ENCODE measurements around the gene PHACTR3.

The PHACTR3 gene

GRCh38 chr20:59688999-59689398 lies 84.7 kb downstream of the PHACTR3 start:
- H3K9ac ChIP-seq (ENCODE audit: low read length) = no peak overlapping the region
- H2BK120ac ChIP-seq (ENCODE audit: low read depth, low read length) = no peak overlapping the region
- no peak overlapping the region for H2BK5ac ChIP-seq (ENCODE audit: low read length)
- H3K27me3 ChIP-seq (ENCODE audit: insufficient read depth, low read length, poor library complexity) = no peaks in the 10 kb centered on the region
- H3K4me2 ChIP-seq (ENCODE audit: low read length) = no peak overlapping the region
- no peak overlapping the region for H2AK5ac ChIP-seq (ENCODE audit: low read length)
- H3K36me3 ChIP-seq (ENCODE audit: control insufficient read depth, insufficient read depth, low read length) = no peaks in the 10 kb centered on the region
- no peak for DNase-seq
- no peaks in the 10 kb centered on the region for H3K4me1 ChIP-seq (ENCODE audit: control insufficient read depth, low read depth, low read length)
- no CpG with 5 or more reads among the region's 7 CpGs for WGBS (ENCODE audit: extremely low coverage, insufficient coverage, low lambda C conversion rate)
- no peaks in the 10 kb centered on the region for H3K79me2 ChIP-seq (ENCODE audit: control insufficient read depth, insufficient read depth, low read length)
- H4K5ac ChIP-seq (ENCODE audit: low read length) = no peak overlapping the region
- no peak overlapping the region for H3K23ac ChIP-seq (ENCODE audit: low read length)
- no peaks in the 10 kb centered on the region for H3K79me1 ChIP-seq (ENCODE audit: low read length)
- no peak overlapping the region for H3K56ac ChIP-seq (ENCODE audit: low read length)
- no peak overlapping the region for H3K4ac ChIP-seq (ENCODE audit: low read depth, low read length)
- H3K27ac ChIP-seq (ENCODE audit: low read depth, low read length) = no peak overlapping the region
- no peak overlapping the region for H4K8ac ChIP-seq (ENCODE audit: low read depth, low read length)
- no peak overlapping the region for H2BK15ac ChIP-seq (replicated peaks; ENCODE audit: low read depth)
- H3K4me3 ChIP-seq (ENCODE audit: low read length) = no peak overlapping the region
- H3K18ac ChIP-seq (ENCODE audit: low read length) = no peak overlapping the region

- Histone ChIP-seq H3K4me1 (ENCODE audit: control insufficient read depth, low read depth, low read length) (no peaks in the 10 kb centered on the region), H3K23ac (ENCODE audit: low read length) (no peak overlapping the region)
- WGBS (ENCODE audit: extremely low coverage, insufficient coverage, low lambda C conversion rate) = no CpG with 5 or more reads among the region's 4 CpGs
Measured at GRCh38 chr20:59690101-59690500, 85.8 kb downstream of the PHACTR3 start.

GRCh38 chr20:59690976-59691375 lies 86.6 kb downstream of the PHACTR3 start:
- Histone ChIP-seq H3K4me2 (ENCODE audit: low read length) (no peak overlapping the region), H3K4me3 (ENCODE audit: low read length) (no peak overlapping the region), H3K79me2 (ENCODE audit: control insufficient read depth, insufficient read depth, low read length) (no peaks in the 10 kb centered on the region), H3K56ac (ENCODE audit: low read length) (no peak overlapping the region), H2AK5ac (ENCODE audit: low read length) (no peak overlapping the region), H3K23ac (ENCODE audit: low read length) (no peak overlapping the region), H3K27ac (ENCODE audit: low read depth, low read length) (no peak overlapping the region), H2BK5ac (ENCODE audit: low read length) (no peak overlapping the region), H3K79me1 (ENCODE audit: low read length) (no peaks in the 10 kb centered on the region), H3K4me1 (ENCODE audit: control insufficient read depth, low read depth, low read length) (no peaks in the 10 kb centered on the region), H2BK15ac (replicated peaks; ENCODE audit: low read depth) (no peak overlapping the region), H3K9ac (ENCODE audit: low read length) (no peak overlapping the region), H3K27me3 (ENCODE audit: insufficient read depth, low read length, poor library complexity) (no peaks in the 10 kb centered on the region), H2BK120ac (ENCODE audit: low read depth, low read length) (no peak overlapping the region), H3K36me3 (ENCODE audit: control insufficient read depth, insufficient read depth, low read length) (no peaks in the 10 kb centered on the region), H3K4ac (ENCODE audit: low read depth, low read length) (no peak overlapping the region), H4K5ac (ENCODE audit: low read length) (no peak overlapping the region), H4K8ac (ENCODE audit: low read depth, low read length) (no peak overlapping the region), H3K18ac (ENCODE audit: low read length) (no peak overlapping the region)
- WGBS (ENCODE audit: extremely low coverage, insufficient coverage, low lambda C conversion rate) = no CpG with 5 or more reads among the region's 4 CpGs
- no peak for DNase-seq

More at GRCh38 chr20:59690101-59690500, 85.8 kb downstream of the PHACTR3 start:
- H3K36me3 ChIP-seq (ENCODE audit: control insufficient read depth, insufficient read depth, low read length) = no peaks in the 10 kb centered on the region
- no peaks in the 10 kb centered on the region for H3K27me3 ChIP-seq (ENCODE audit: insufficient read depth, low read length, poor library complexity)
- no peak overlapping the region for H3K4me3 ChIP-seq (ENCODE audit: low read length)
- no peak overlapping the region for H4K5ac ChIP-seq (ENCODE audit: low read length)
- DNase-seq = no peak
- H3K79me2 ChIP-seq (ENCODE audit: control insufficient read depth, insufficient read depth, low read length) = no peaks in the 10 kb centered on the region
- H3K79me1 ChIP-seq (ENCODE audit: low read length) = no peaks in the 10 kb centered on the region
- H4K8ac ChIP-seq (ENCODE audit: low read depth, low read length) = no peak overlapping the region
- no peak overlapping the region for H3K9ac ChIP-seq (ENCODE audit: low read length)
- H2BK15ac ChIP-seq (replicated peaks; ENCODE audit: low read depth) = no peak overlapping the region
- H2BK5ac ChIP-seq (ENCODE audit: low read length) = no peak overlapping the region
- H3K27ac ChIP-seq (ENCODE audit: low read depth, low read length) = no peak overlapping the region
- no peak overlapping the region for H3K4me2 ChIP-seq (ENCODE audit: low read length)
- no peak overlapping the region for H2AK5ac ChIP-seq (ENCODE audit: low read length)
- no peak overlapping the region for H2BK120ac ChIP-seq (ENCODE audit: low read depth, low read length)
- H3K56ac ChIP-seq (ENCODE audit: low read length) = no peak overlapping the region
- no peak overlapping the region for H3K18ac ChIP-seq (ENCODE audit: low read length)
- no peak overlapping the region for H3K4ac ChIP-seq (ENCODE audit: low read depth, low read length)

- Histone ChIP-seq H3K56ac (ENCODE audit: low read length) (no peak overlapping the region), H3K4me2 (ENCODE audit: low read length) (no peak overlapping the region), H4K5ac (ENCODE audit: low read length) (no peak overlapping the region), H3K4ac (ENCODE audit: low read depth, low read length) (no peak overlapping the region), H4K8ac (ENCODE audit: low read depth, low read length) (no peak overlapping the region), H2BK15ac (replicated peaks; ENCODE audit: low read depth) (no peak overlapping the region), H2BK5ac (ENCODE audit: low read length) (no peak overlapping the region), H3K4me1 (ENCODE audit: control insufficient read depth, low read depth, low read length) (no peaks in the 10 kb centered on the region), H3K79me2 (ENCODE audit: control insufficient read depth, insufficient read depth, low read length) (no peaks in the 10 kb centered on the region), H3K27me3 (ENCODE audit: insufficient read depth, low read length, poor library complexity) (no peaks in the 10 kb centered on the region), H3K36me3 (ENCODE audit: control insufficient read depth, insufficient read depth, low read length) (no peaks in the 10 kb centered on the region), H3K23ac (ENCODE audit: low read length) (no peak overlapping the region), H3K79me1 (ENCODE audit: low read length) (no peaks in the 10 kb centered on the region), H3K9ac (ENCODE audit: low read length) (no peak overlapping the region), H2AK5ac (ENCODE audit: low read length) (no peak overlapping the region), H3K18ac (ENCODE audit: low read length) (no peak overlapping the region), H2BK120ac (ENCODE audit: low read depth, low read length) (no peak overlapping the region), H3K27ac (ENCODE audit: low read depth, low read length) (no peak overlapping the region), H3K4me3 (ENCODE audit: low read length) (no peak overlapping the region)
- no peak for DNase-seq
- no CpG with 5 or more reads among the region's 3 CpGs for WGBS (ENCODE audit: extremely low coverage, insufficient coverage, low lambda C conversion rate)
Measured at GRCh38 chr20:59692139-59692538, 87.8 kb downstream of the PHACTR3 start.

- no peaks in the 10 kb centered on the region for H3K79me1 ChIP-seq (ENCODE audit: low read length)
Measured at GRCh38 chr20:59693587-59693986, 89.2 kb downstream of the PHACTR3 start.

GRCh38 chr20:59696476-59696875 lies 92.1 kb downstream of the PHACTR3 start:
- no peak for DNase-seq
- Histone ChIP-seq H2BK5ac (ENCODE audit: low read length) (no peak overlapping the region), H3K4ac (ENCODE audit: low read depth, low read length) (no peak overlapping the region), H3K27ac (ENCODE audit: low read depth, low read length) (no peak overlapping the region), H3K79me1 (ENCODE audit: low read length) (no peaks in the 10 kb centered on the region), H2BK120ac (ENCODE audit: low read depth, low read length) (no peak overlapping the region), H2BK15ac (replicated peaks; ENCODE audit: low read depth) (no peak overlapping the region), H3K4me3 (ENCODE audit: low read length) (no peak overlapping the region), H4K8ac (ENCODE audit: low read depth, low read length) (no peak overlapping the region), H4K5ac (ENCODE audit: low read length) (no peak overlapping the region), H2AK5ac (ENCODE audit: low read length) (no peak overlapping the region), H3K36me3 (ENCODE audit: control insufficient read depth, insufficient read depth, low read length) (no peaks in the 10 kb centered on the region), H3K9ac (ENCODE audit: low read length) (no peak overlapping the region), H3K23ac (ENCODE audit: low read length) (no peak overlapping the region), H3K27me3 (ENCODE audit: insufficient read depth, low read length, poor library complexity) (no peaks in the 10 kb centered on the region), H3K18ac (ENCODE audit: low read length) (no peak overlapping the region), H3K4me1 (ENCODE audit: control insufficient read depth, low read depth, low read length) (no peaks in the 10 kb centered on the region), H3K56ac (ENCODE audit: low read length) (no peak overlapping the region), H3K4me2 (ENCODE audit: low read length) (no peak overlapping the region), H3K79me2 (ENCODE audit: control insufficient read depth, insufficient read depth, low read length) (no peaks in the 10 kb centered on the region)
- no CpG with 5 or more reads among the region's 5 CpGs for WGBS (ENCODE audit: extremely low coverage, insufficient coverage, low lambda C conversion rate)

More at GRCh38 chr20:59693587-59693986, 89.2 kb downstream of the PHACTR3 start:
- H4K8ac ChIP-seq (ENCODE audit: low read depth, low read length) = no peak overlapping the region
- H3K23ac ChIP-seq (ENCODE audit: low read length) = no peak overlapping the region
- no peak overlapping the region for H3K9ac ChIP-seq (ENCODE audit: low read length)
- H4K5ac ChIP-seq (ENCODE audit: low read length) = no peak overlapping the region
- no peak overlapping the region for H2BK120ac ChIP-seq (ENCODE audit: low read depth, low read length)
- H2BK15ac ChIP-seq (replicated peaks; ENCODE audit: low read depth) = no peak overlapping the region
- no peak overlapping the region for H3K18ac ChIP-seq (ENCODE audit: low read length)
- no peak for DNase-seq
- H2BK5ac ChIP-seq (ENCODE audit: low read length) = no peak overlapping the region
- H3K4me3 ChIP-seq (ENCODE audit: low read length) = no peak overlapping the region
- no CpG with 5 or more reads among the region's 4 CpGs for WGBS (ENCODE audit: extremely low coverage, insufficient coverage, low lambda C conversion rate)
- H3K56ac ChIP-seq (ENCODE audit: low read length) = no peak overlapping the region
- H3K27me3 ChIP-seq (ENCODE audit: insufficient read depth, low read length, poor library complexity) = no peaks in the 10 kb centered on the region
- H3K79me2 ChIP-seq (ENCODE audit: control insufficient read depth, insufficient read depth, low read length) = no peaks in the 10 kb centered on the region
- H3K4me2 ChIP-seq (ENCODE audit: low read length) = no peak overlapping the region
- H3K4ac ChIP-seq (ENCODE audit: low read depth, low read length) = no peak overlapping the region
- no peaks in the 10 kb centered on the region for H3K4me1 ChIP-seq (ENCODE audit: control insufficient read depth, low read depth, low read length)
- H2AK5ac ChIP-seq (ENCODE audit: low read length) = no peak overlapping the region
- no peak overlapping the region for H3K27ac ChIP-seq (ENCODE audit: low read depth, low read length)
- no peaks in the 10 kb centered on the region for H3K36me3 ChIP-seq (ENCODE audit: control insufficient read depth, insufficient read depth, low read length)
